Endothelial cell of umbilical vein (primary cell): ENCODE data around the gene HSP90AB1. TPM values are rescaled to one million over a fixed set of nuclear protein-coding genes. Genes with fewer than 3 reads are reported as not detected.

Experiments
- BruUV-seq: library from RNA; stranded (reverse); fragments of 400-500 nt; replicated peaks from 2 replicates; lab custom pipeline; 2021; lab: Mats Ljungman, UMichigan
- CTCF ChIA-PET: fragments of 300-600, 350-600 bp; sonication (Branson Sonifier 250); formaldehyde crosslinking; loops from one replicate; lab custom pipeline; 2021; ENCODE audit warnings: antibody characterized with exemption, inconsistent platforms; lab: Charles Lee
- POLR2A ChIA-PET: fragments of 300-600, 350-600 bp; sonication (Branson Sonifier 250); formaldehyde crosslinking; loops from one replicate; lab custom pipeline; 2021; ENCODE audit warnings: antibody characterized with exemption, inconsistent platforms; lab: Charles Lee
- DNase-seq: peaks from one replicate; pipeline ENCODE4 v3.0.0-alpha.2; 2011; ENCODE audit warnings: low read depth, low spot score
- FAIRE-seq: peaks from 2 replicates; lab custom pipeline; 2011; peaks lifted over from hg19 to GRCh38; lab: Jason Lieb, UNC
- H2AFZ ChIP-seq: 2 replicates; pipeline ENCODE4 v1.6.0; 2012; ENCODE audit warnings: low read depth, low read length, control low read depth, inconsistent platforms
- H3K27ac ChIP-seq: 2 replicates; pipeline ENCODE4 v1.5.1; 2011; ENCODE audit warnings: low read depth, mild to moderate bottlenecking, control low read depth, low read length, moderate library complexity; ENCODE audit not compliant: insufficient read depth
- H3K27me3 ChIP-seq, 2 experiments: 2 replicates each; pipeline versions ENCODE4 v1.6.0 to v1.6.1; 2011; ENCODE audit warnings: low read length in 2 of 2, mixed read lengths in 1 of 2; ENCODE audit not compliant: control insufficient read depth in 2 of 2, insufficient read depth in 2 of 2
- H3K36me3 ChIP-seq, 2 experiments: 2 replicates in 1 of 2; 3 replicates in 1 of 2; pipeline ENCODE4 v1.5.1; 2011; ENCODE audit warnings: low read length in 2 of 2, mild to moderate bottlenecking in 1 of 2, moderate library complexity in 1 of 2; ENCODE audit not compliant: control insufficient read depth in 2 of 2, insufficient read depth in 2 of 2; ENCODE audit errors: extremely low read depth in 1 of 2
- H3K4me1 ChIP-seq: 3 replicates; pipeline ENCODE4 v1.5.1; 2011; ENCODE audit warnings: mild to moderate bottlenecking, low read length; ENCODE audit not compliant: control insufficient read depth, insufficient read depth; ENCODE audit errors: extremely low read depth
- H3K4me2 ChIP-seq: 2 replicates; pipeline ENCODE4 v1.6.1; 2011; ENCODE audit warnings: low read length, control low read depth, mixed read lengths; ENCODE audit not compliant: insufficient read depth
- H3K4me3 ChIP-seq, 3 experiments: fragments of 200-600 bp in 1 of 3; sonication (generic), shearing (Covaris generic) in 1 of 3; replicated peaks in 1 of 3; 2 replicates each; pipeline ENCODE4 v1.5.1; 2011 to 2016; ENCODE audit warnings: control low read depth in 3 of 3, low read length in 3 of 3, mild to moderate bottlenecking in 2 of 3, inconsistent platforms in 1 of 3, low read depth in 1 of 3, moderate library complexity in 1 of 3; ENCODE audit not compliant: insufficient read depth in 1 of 3
- H3K79me2 ChIP-seq: 2 replicates; pipeline ENCODE4 v1.6.0; 2012; ENCODE audit warnings: low read length, inconsistent platforms; ENCODE audit not compliant: control insufficient read depth, insufficient read depth
- H3K9ac ChIP-seq: replicated peaks from 2 replicates; pipeline ENCODE3; 2011; ENCODE audit warnings: low read length, control low read depth; ENCODE audit not compliant: insufficient read depth; ENCODE audit errors: extremely low read depth
- H3K9me1 ChIP-seq: replicated peaks from 3 replicates; pipeline ENCODE4 v1.6.0; 2011; ENCODE audit warnings: mild to moderate bottlenecking, low read length; ENCODE audit not compliant: control insufficient read depth, insufficient read depth; ENCODE audit errors: extremely low read depth
- H3K9me3 ChIP-seq: replicated peaks from 2 replicates; pipeline ENCODE4 v1.5.1; 2012; ENCODE audit warnings: low read length, inconsistent platforms; ENCODE audit not compliant: control insufficient read depth, insufficient read depth
- H4K20me1 ChIP-seq: replicated peaks from 2 replicates; pipeline ENCODE3; 2011; ENCODE audit warnings: mild to moderate bottlenecking, low read length; ENCODE audit not compliant: control insufficient read depth, insufficient read depth; ENCODE audit errors: extremely low read depth
- EZH2 ChIP-seq: IDR thresholded peaks from 2 replicates; pipeline ENCODE4 v1.6.1; 2012; ENCODE audit warnings: borderline replicate concordance, low read depth, mild to moderate bottlenecking, moderate library complexity, low read length, inconsistent platforms; ENCODE audit not compliant: severe bottlenecking
- FOS ChIP-seq: IDR thresholded peaks from 2 replicates; pipeline ENCODE4 v1.6.1; 2011; ENCODE audit warnings: mild to moderate bottlenecking, low read length, moderate library complexity, borderline replicate concordance; ENCODE audit not compliant: insufficient read depth
- GATA2 ChIP-seq: IDR thresholded peaks from 2 replicates; pipeline ENCODE4 v1.7.0; 2011; ENCODE audit warnings: low read depth, mild to moderate bottlenecking, moderate library complexity, mixed read lengths, low read length; ENCODE audit not compliant: insufficient read length, insufficient read depth
- JUN ChIP-seq: IDR thresholded peaks from 2 replicates; pipeline ENCODE4 v1.6.1; 2011; ENCODE audit warnings: borderline replicate concordance, low read depth; ENCODE audit not compliant: insufficient read length, insufficient read depth
- MYC ChIP-seq: IDR thresholded peaks from one replicate; pipeline ENCODE4 v1.6.1; 2011; ENCODE audit warnings: mild to moderate bottlenecking, low read depth, low read length
- POLR2A ChIP-seq: IDR thresholded peaks from 2 replicates; pipeline ENCODE4 v1.6.1; 2012; ENCODE audit warnings: low read depth, mild to moderate bottlenecking, control low read depth, low read length
- POLR2AphosphoS5 ChIP-seq: IDR thresholded peaks from 2 replicates; pipeline ENCODE4 v1.6.1; 2012; ENCODE audit warnings: low read depth, mild to moderate bottlenecking, control low read depth, low read length, moderate library complexity; ENCODE audit not compliant: insufficient read depth
- dilution Hi-C: fragments of 300-500 bp; cut with MboI; formaldehyde crosslinking; loops from one replicate; pipeline ENCODE4 v1.15.0; 2019; ENCODE audit warnings: low sequenced_read_pairs; ENCODE audit not compliant: extremely low pct_ligation_motif_present
- intact Hi-C: fragments of 100-400 bp; cut with micrococcal nuclease; formaldehyde crosslinking; loops from one replicate; pipeline ENCODE4 v1.10.0; 2022
- polyA plus RNA-seq, 4 experiments: library from polyadenylated mRNA; depleted of rRNA in 3 of 4; stranded (reverse) in 3 of 4; unstranded in 1 of 4; fragments of >200 nt; gene quantifications; 2 replicates each; pipeline versions ENCODE4 v1.2.1 to v1.2.3, GENCODE V29; 2011 to 2012; ENCODE audit warnings: missing spikeins in 1 of 4
- total RNA-seq: library from RNA; stranded (reverse); gene quantifications from 2 replicates; pipeline ENCODE4 v1.2.3, GENCODE V29; 2021
- TF ChIP-seq, protein P1 (sequence below): IDR thresholded peaks from 2 replicates; pipeline ENCODE4 v1.6.1; 2011; ENCODE audit not compliant: insufficient read depth, insufficient read length
- TF ChIP-seq, protein P2 (sequence below), 2 donors: IDR thresholded peaks; 1 replicate in 1 of 2; 2 replicates in 1 of 2; pipeline ENCODE4 v1.5.1; 2011; ENCODE audit warnings: low read length in 2 of 2, mild to moderate bottlenecking in 2 of 2, moderate library complexity in 2 of 2, control low read depth in 1 of 2, inconsistent platforms in 1 of 2, low read depth in 1 of 2; ENCODE audit not compliant: insufficient read depth in 1 of 2; ENCODE audit errors: extremely low read depth in 1 of 2

The HSP90AB1 gene
- total and polyA plus RNA-seq, 2 donors (not counting 3 experiments of a cell fraction or from before 2014, with no cell fraction given): 824 to 1,201 TPM

DNA sequence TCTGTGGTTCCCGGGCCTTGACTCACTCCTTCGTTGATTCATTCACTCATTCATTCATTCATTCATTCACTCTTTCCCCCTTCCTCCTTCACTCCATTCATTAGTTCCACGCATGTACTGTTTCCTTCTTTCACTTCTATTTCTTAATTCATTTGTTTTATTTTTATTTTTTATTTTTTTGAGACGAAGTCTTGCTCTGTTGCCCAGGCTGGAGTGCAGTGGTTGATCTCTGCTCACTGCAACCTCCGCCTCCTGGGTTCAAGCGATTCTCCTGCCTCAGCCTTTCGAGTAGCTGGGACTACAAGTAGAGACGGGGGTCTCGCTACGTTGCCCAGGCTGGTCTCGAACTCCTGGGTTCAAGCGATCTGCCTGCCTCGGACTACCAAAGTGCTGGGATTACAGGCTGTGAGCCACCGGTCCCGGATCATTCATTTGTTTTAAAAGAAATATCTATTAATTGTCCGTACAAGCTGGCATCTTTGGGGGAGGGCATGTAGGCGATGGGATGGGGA lies 18.9 kb downstream of the HSP90AB1 start:
- H3K27ac ChIP-seq: no peak overlapping the region
- no peaks in the 10 kb centered on the region for H3K9me3 ChIP-seq
- H2AFZ ChIP-seq: no peak overlapping the region
- H3K36me3 ChIP-seq: peaks cover 2 to 3% of the 10 kb centered on the region in 2 experiments
- ChIA-PET CTCF (interaction anchor here (6.2 kb wide), 1 partner anchor 72 kb away, joined by 154 read pairs; no protein-coding TSS in a partner anchor), POLR2A (no interaction called here)
- DNase-seq (no peak), FAIRE-seq (no peak)
- H3K4me2 ChIP-seq: no peak overlapping the region
- H4K20me1 ChIP-seq: no peaks in the 10 kb centered on the region
- BruUV-seq: no TSS peak
- TF ChIP-seq EZH2: no peak
- TF ChIP-seq, protein P1, sequence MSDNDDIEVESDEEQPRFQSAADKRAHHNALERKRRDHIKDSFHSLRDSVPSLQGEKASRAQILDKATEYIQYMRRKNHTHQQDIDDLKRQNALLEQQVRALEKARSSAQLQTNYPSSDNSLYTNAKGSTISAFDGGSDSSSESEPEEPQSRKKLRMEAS: no peak
- TF ChIP-seq, protein P2, sequence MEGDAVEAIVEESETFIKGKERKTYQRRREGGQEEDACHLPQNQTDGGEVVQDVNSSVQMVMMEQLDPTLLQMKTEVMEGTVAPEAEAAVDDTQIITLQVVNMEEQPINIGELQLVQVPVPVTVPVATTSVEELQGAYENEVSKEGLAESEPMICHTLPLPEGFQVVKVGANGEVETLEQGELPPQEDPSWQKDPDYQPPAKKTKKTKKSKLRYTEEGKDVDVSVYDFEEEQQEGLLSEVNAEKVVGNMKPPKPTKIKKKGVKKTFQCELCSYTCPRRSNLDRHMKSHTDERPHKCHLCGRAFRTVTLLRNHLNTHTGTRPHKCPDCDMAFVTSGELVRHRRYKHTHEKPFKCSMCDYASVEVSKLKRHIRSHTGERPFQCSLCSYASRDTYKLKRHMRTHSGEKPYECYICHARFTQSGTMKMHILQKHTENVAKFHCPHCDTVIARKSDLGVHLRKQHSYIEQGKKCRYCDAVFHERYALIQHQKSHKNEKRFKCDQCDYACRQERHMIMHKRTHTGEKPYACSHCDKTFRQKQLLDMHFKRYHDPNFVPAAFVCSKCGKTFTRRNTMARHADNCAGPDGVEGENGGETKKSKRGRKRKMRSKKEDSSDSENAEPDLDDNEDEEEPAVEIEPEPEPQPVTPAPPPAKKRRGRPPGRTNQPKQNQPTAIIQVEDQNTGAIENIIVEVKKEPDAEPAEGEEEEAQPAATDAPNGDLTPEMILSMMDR (IDR thresholded peaks at IDR 0.05; ENCODE audit: extremely low read depth in 1 of 2, insufficient read depth in 1 of 2, low read depth in 1 of 2, low read length in 2 of 2): no peak
- no peak for TF ChIP-seq MYC
- TF ChIP-seq FOS: no peak
- no peak for TF ChIP-seq JUN
- no peak for TF ChIP-seq POLR2A
- no peak for TF ChIP-seq GATA2
- no peak for TF ChIP-seq POLR2AphosphoS5
- peaks cover 11 to 19% of the 10 kb centered on the region in 2 experiments for H3K27me3 ChIP-seq
- dilution Hi-C loops (no loop called here), intact Hi-C loops (loop anchor here (1.0 to 2.0 kb wide), 2 partner anchors 28 to 121 kb away; partner anchors contain the start of gene CDC5L)
- no peak overlapping the region for H3K4me3 ChIP-seq
- peaks cover 36% of the 10 kb centered on the region for H3K4me1 ChIP-seq
- H3K79me2 ChIP-seq: peaks cover 26% of the 10 kb centered on the region
- H3K9me1 ChIP-seq: no peaks in the 10 kb centered on the region
- H3K9ac ChIP-seq: no peak overlapping the region
